ENCODE measurements around the gene FAM120AOS. TPM values are rescaled to one million over a fixed set of nuclear protein-coding genes. Genes with fewer than 3 reads are reported as not detected.

FAM120AOS gene
- total RNA-seq = 43.9 TPM
- long read RNA-seq, full-length matches to known transcripts = 100 of 121 reads
- long read RNA-seq, partial matches to known transcripts = 3 of 121 reads
- long read RNA-seq, other reads (novel, unspliced or antisense) = 18 of 121 reads

DNA sequence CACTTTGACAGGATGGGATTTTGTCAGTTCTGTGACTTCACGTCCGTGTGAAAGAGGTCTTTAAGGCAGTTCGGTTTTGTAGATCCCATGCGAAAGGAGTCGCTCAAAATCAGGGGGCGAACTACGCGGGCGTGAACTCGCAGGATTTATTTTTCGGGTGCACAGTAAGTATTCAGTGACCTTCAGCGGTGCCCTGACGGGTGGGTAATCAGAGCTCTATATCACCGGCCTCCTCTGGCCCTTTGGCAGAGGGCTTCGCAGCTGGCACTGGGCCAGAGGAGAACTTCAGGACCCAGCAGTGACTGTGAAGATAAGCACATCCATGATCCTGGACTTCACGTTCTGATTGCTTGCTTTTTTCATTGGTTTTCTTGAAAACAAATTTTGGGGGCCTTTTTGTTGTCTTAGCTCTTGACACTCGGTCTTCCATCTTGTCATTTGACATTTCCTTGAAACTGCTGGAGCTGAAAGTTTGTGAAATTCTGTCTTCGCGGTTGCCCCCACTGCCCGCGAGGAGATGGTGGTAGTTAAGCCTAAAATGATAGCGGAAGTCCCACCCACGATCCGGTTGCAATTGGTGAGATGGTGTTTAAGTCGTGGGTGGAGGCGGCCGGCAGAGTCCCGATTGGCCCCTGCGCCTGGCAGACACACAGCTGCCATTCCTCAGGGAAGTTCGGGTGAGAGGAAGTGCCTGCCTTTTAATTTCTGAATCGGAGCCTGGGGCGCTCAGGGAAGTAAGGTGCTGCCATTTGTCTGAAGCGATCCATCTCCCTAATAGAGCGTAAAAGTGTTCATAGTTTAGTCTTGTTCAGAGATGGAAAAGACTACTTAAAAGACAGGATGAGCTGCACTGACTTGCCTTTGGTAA lies at the start of gene FAM120AOS:
TSS of gene FAM120AOS (minus strand) at position 535 of the 868 bp plus-strand sequence. CDS start 872 bp downstream, outside the sequence.
- peak; percentile 94 for DNase-seq (ENCODE audit: low spot score)

- no peak for DNase-seq (ENCODE audit: low spot score)
These were observed 48.0 kb upstream of the FAM120AOS start for GRCh38 chr9:93501406-93501805.

DNA sequence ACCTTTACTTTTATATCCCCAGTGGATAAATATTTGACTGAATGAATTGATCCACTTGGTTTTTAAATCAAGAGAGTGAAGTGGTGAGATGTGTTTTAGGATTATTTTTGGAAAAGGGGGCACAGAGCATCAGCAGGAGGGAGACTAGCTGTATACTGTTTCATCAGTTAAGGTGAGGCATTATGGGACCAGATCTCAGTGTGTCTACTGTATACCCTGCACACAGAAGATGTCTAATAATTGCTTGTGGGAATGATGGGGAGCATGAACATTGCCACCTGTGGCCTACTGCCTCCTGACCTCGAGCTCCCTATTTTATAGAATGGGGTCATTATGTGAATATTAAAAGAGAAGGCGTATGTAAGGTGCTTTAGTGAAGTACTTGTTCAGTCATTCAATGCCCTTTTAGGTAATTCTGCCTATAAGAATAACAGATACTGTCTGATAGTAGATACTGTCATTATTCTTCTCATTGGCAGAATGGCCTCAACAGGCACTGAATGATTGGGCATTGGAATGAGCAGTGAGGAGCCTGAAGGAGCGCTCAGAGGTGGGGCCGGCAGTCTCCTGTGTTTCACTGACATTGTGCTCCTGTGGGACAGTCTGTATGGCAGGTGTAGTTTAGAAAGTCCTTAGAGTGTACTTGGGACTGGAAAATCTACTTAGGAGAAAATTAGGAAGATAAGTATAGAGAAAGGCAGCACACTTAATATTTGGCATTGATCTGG lies 47.4 kb upstream of the FAM120AOS start:
- DNase-seq (ENCODE audit: low spot score) = no peak

GRCh38 chr9:93496285-93496684 lies 42.9 kb upstream of the FAM120AOS start:
- no peak for DNase-seq (ENCODE audit: low spot score)

DNA sequence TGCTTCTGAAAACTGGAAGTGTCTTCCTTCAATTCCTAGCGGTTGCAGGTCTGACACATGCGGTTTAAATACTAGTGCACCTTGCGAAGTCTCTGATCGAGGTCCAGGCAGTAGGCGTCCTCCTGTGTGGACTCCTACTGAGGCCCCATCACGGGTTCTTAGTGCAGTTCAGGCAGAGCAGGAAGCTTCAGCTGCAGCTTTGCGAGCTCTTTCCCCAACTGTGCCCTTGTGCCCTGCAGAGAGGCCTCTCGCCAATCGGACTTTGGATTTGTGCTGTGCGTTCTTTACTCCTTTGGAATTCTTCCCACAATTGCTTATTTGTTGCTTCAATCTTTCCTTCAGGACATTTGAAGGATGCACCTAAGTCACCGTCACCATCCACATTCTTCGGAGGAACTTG lies 40.6 kb upstream of the FAM120AOS start:
- DNase-seq (ENCODE audit: low spot score) = no peak

- DNase-seq (ENCODE audit: low spot score) = no peak
These were observed 38.9 kb upstream of the FAM120AOS start for GRCh38 chr9:93492327-93492726.

- DNase-seq (ENCODE audit: low spot score) = no peak
These were observed 38.3 kb upstream of the FAM120AOS start for GRCh38 chr9:93491593-93492232.

DNA sequence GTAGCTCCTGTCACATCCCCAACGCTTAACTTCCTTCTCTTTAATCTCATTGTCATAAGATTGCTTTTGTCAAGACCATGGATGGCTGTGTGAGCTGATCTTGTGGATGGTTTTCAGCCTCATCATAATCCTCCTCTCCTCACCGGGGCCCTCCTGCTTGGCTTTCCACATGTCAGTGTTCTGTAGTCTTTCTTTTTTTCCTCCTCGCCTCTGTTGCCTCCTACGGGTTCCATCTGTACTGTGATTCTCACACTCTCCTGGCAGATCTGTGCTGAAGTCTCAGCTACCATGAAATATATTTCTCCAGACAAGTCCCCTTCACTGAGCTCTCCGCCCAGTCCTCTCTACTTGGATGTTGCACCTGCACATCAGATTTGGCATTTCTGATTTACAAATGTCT lies 34.9 kb upstream of the FAM120AOS start:
- DNase-seq (ENCODE audit: low spot score) = no peak

DNA sequence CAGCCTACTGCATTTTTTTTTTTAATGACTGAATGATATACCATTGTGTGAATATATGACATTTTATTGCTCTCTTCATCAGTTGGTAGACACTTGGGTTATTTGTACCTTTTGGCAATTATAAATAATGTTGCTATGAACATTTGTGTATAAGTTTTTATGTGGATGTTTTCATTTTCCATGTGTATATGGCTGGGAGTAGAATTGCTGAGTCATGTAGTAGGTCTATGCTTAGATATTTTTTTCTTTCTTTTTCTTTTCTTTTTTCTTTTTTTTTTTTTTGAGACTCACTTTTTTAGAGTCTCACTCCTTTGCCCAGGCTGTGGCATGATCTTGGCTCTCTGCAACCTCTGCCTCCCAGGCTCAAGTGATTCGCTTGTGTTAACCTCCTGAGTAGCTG lies 32.9 kb upstream of the FAM120AOS start:
- DNase-seq (ENCODE audit: low spot score) = no peak

- no peak for DNase-seq (ENCODE audit: low spot score)
These were observed 30.1 kb upstream of the FAM120AOS start for GRCh38 chr9:93483497-93483896.

- no peak for DNase-seq (ENCODE audit: low spot score)
These were observed 27.4 kb upstream of the FAM120AOS start for GRCh38 chr9:93480728-93481324.

GRCh38 chr9:93480262-93480661 lies 26.9 kb upstream of the FAM120AOS start:
- no peak for DNase-seq (ENCODE audit: low spot score)

DNA sequence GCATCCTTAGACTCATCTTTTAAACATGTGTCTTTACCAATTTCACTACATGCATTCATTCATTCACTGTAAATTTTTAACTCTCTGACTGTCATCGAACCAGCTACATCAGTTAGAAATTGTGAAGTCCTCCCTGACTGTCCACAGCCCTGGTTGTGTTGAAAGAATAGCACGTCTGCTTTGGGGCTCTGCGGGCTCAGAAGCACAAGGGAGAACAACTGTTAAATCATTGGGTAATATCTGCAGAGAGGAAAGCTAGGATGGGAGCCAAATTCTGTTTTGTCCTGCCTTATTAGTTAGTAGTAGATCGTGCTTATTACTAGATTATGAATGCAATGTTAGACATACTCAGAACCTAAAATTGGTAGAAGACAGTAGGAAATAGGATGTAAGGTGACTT lies 26.3 kb upstream of the FAM120AOS start:
- no peak for DNase-seq (ENCODE audit: low spot score)

DNA sequence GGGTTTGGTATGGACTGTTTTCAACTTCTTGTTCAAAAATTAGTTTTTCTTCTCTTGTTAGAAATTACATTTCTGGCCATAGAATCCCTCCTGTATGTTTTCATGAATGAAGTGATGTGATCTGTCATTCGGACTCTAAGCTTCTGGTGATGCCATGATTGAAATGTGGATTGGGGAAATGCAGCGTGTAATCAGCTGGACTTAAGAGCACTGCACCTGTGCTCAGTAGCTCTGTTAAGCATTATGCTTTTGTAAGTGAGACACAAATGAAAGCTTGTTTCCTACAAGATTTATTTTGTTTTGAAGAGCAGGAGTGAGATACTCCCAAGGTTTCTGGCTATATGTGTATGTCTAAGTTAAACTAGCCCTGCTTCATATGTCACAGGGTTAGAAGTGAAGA lies 24.0 kb upstream of the FAM120AOS start:
- DNase-seq (ENCODE audit: low spot score) = no peak

- DNase-seq (ENCODE audit: low spot score) = no peak
These were observed 23.5 kb upstream of the FAM120AOS start for GRCh38 chr9:93476924-93477323.

GRCh38 chr9:93475856-93476255 lies 22.5 kb upstream of the FAM120AOS start:
- no peak for DNase-seq (ENCODE audit: low spot score)

DNA sequence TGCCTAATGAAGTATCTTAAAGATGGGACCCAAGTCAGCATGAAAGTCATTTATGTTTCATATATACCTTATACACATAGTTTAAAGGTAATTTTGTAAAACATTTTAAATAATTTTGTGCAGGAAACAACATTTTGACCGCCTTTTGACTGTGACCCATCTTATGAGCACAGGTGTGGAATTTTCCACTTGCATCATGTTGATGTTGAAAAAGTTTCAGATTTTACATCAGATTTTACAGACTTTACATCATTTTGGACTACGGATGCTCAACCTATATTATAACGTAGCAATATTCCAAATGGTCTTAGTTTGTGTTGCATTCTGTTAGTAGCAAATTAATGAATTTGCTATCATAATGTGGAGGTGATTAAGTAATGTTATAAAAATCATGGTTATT lies 21.7 kb upstream of the FAM120AOS start:
- DNase-seq (ENCODE audit: low spot score) = no peak

- DNase-seq (ENCODE audit: low spot score) = no peak
These were observed 20.0 kb upstream of the FAM120AOS start for GRCh38 chr9:93473411-93473810.

DNA sequence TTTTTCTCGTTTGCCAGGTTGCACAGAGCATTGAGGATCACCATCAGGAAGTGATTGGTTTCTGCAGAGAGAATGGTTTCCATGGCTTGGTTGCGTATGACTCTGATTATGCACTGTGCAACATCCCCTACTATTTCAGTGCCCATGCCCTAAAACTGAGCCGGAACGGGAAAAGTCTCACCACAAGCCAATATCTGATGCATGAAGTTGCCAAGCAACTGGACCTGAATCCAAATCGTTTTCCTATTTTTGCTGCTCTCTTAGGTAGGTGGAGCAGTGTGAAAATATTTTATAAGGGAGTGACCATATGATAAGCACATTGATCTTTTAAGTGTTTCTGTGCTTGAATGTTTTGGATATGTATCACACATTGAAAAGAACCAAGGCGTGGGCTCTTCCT lies 17.7 kb upstream of the FAM120AOS start:
- no peak for DNase-seq (ENCODE audit: low spot score)

DNA sequence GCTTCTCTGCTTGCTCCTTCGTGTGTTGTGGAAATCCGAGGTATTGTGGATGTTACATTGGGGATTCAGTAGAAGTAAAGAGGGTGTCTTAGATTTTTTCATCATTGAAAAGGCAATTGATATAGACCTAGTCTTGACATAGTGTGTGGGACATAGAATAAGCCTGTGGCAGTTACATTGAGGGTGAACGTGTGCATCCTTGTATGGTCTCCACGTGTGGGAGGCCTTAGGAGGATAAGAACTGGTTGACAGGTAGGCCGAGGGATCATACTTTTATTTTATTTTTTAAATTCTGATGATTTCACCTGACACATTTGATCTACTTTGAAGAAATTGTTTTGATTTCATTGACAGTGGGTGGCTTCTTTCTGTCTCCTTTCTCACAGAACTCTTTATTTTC lies 17.0 kb upstream of the FAM120AOS start:
- no peak for DNase-seq (ENCODE audit: low spot score)

DNA sequence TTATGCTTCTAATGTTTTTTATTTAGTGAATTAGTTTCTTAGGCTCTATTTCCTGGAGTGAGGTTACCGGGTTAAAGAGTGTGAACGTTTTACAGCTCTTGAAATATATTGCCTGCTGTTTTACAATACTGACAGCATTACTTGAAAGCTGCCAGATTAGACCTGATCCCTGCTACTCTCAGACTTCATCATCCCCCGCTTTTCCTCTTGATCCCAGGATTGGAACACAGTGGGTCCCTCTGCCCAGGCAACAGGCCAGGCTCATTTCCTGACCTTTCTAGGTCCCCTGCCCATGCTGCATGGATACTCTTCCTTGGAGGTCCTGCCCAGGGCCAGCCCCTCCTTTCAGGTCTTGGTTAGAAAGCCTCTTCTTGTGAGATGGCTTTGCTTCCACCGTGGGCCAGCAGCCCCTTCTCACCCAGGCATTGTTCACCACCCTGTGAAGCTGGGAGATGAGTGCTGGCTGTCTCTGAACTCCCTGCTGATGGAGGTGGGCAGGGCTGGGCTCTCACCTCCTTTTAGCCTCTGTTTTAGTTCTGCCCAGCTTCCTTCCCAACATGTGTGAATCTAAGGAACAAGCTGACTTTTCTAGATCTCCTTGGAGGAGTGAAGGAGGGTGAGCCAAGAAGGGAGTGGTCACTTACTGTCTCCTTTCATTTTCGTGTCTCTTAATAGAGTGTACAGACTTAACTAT lies 15.5 kb upstream of the FAM120AOS start:
- DNase-seq (ENCODE audit: low spot score) = no peak
